ENCODE data around the gene FKBP6. TPM values are rescaled to one million over a fixed set of nuclear protein-coding genes. Genes with fewer than 3 reads are reported as not detected.
A peak's percentile ranks its signal among the peaks of the same experiment; 100 is the strongest.
"Not testable (repeated sequence)": the region's sequence is repeated elsewhere in the genome, so short reads cannot be mapped to it uniquely, and the experiment has no call there.

The FKBP6 gene, protein sequence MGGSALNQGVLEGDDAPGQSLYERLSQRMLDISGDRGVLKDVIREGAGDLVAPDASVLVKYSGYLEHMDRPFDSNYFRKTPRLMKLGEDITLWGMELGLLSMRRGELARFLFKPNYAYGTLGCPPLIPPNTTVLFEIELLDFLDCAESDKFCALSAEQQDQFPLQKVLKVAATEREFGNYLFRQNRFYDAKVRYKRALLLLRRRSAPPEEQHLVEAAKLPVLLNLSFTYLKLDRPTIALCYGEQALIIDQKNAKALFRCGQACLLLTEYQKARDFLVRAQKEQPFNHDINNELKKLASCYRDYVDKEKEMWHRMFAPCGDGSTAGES
- total RNA-seq: not detected

DNA sequence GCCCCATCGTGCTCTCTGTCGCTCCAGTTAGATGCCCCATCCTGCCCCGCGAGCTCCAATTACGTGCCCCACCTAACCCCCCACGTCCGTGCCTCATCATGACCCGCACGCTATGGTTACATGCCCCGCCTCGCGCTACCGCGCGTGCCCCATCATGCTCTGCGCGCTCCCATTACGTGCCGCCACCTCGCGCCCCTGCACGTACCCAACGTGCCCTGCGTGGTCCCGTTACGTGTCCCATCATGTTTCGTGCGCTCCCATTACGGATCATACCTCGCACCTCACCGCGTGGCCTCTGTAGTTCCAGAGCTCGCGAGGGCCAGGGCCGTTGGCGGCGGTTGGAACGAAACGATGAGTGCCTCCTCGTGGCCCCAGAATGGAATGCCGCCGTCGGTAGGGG, at the start of gene FKBP6, which contains the start of gene TRIM50:
TSS of gene FKBP6 (plus strand) at position 240 of the 400 bp plus-strand sequence. CDS start 268 bp downstream, outside the sequence.
TSS of gene TRIM50 (minus strand) at position 161 of the 400 bp plus-strand sequence. CDS start 3,295 bp downstream, outside the sequence.
- H3K9me3 Mint-ChIP-seq; CTCF ChIA-PET; DNase-seq; H3K27me3 Mint-ChIP-seq; H3K4me3 Mint-ChIP-seq; H3K36me3 Mint-ChIP-seq (ENCODE audit: low read depth); H3K27ac Mint-ChIP-seq; POLR2A ChIA-PET: not testable (repeated sequence)
- peaks cover 16% of the 10 kb centered on the region for H3K4me1 Mint-ChIP-seq

- DNase-seq; H3K27me3 Mint-ChIP-seq; H3K4me1 Mint-ChIP-seq; H3K27ac Mint-ChIP-seq; H3K4me3 Mint-ChIP-seq; CTCF ChIA-PET; POLR2A ChIA-PET; H3K9me3 Mint-ChIP-seq; H3K36me3 Mint-ChIP-seq (ENCODE audit: low read depth): not testable (repeated sequence)
These were observed 30.7 kb upstream of the FKBP6 start for GRCh38 chr7:73297235-73297634.

GRCh38 chr7:73297706-73298105, 30.3 kb upstream of the FKBP6 start:
- POLR2A ChIA-PET; H3K36me3 Mint-ChIP-seq (ENCODE audit: low read depth); DNase-seq; CTCF ChIA-PET; H3K9me3 Mint-ChIP-seq; H3K27ac Mint-ChIP-seq; H3K4me1 Mint-ChIP-seq; H3K27me3 Mint-ChIP-seq; H3K4me3 Mint-ChIP-seq: not testable (repeated sequence)

GRCh38 chr7:73299812-73300211, 28.1 kb upstream of the FKBP6 start:
- POLR2A ChIA-PET, CTCF ChIA-PET, H3K27ac Mint-ChIP-seq, H3K4me1 Mint-ChIP-seq, H3K9me3 Mint-ChIP-seq, H3K27me3 Mint-ChIP-seq, DNase-seq, H3K4me3 Mint-ChIP-seq: not testable (repeated sequence)
- peaks cover 12% of the 10 kb centered on the region for H3K36me3 Mint-ChIP-seq (ENCODE audit: low read depth)

GRCh38 chr7:73301108-73301507, 26.9 kb upstream of the FKBP6 start:
- DNase-seq, H3K4me1 Mint-ChIP-seq, H3K27me3 Mint-ChIP-seq, CTCF ChIA-PET, H3K4me3 Mint-ChIP-seq, H3K9me3 Mint-ChIP-seq, POLR2A ChIA-PET, H3K27ac Mint-ChIP-seq: not testable (repeated sequence)
- H3K36me3 Mint-ChIP-seq (ENCODE audit: low read depth): peaks cover 18% of the 10 kb centered on the region

GRCh38 chr7:73302846-73303245, 25.1 kb upstream of the FKBP6 start:
- H3K9me3 Mint-ChIP-seq, H3K27ac Mint-ChIP-seq, CTCF ChIA-PET, H3K27me3 Mint-ChIP-seq, POLR2A ChIA-PET, H3K4me3 Mint-ChIP-seq, DNase-seq: not testable (repeated sequence)
- H3K4me1 Mint-ChIP-seq: peaks cover 18% of the 10 kb centered on the region
- peaks cover 31% of the 10 kb centered on the region for H3K36me3 Mint-ChIP-seq (ENCODE audit: low read depth)

GRCh38 chr7:73303546-73303945, 24.4 kb upstream of the FKBP6 start:
- Mint-ChIP-seq H3K27me3 (no peaks in the 10 kb centered on the region), H3K4me1 (peaks cover 22% of the 10 kb centered on the region), H3K27ac (no peak overlapping the region), H3K36me3 (ENCODE audit: low read depth) (peaks cover 36% of the 10 kb centered on the region), H3K9me3 (no peaks in the 10 kb centered on the region), H3K4me3 (no peak overlapping the region)
- CTCF ChIA-PET: no interaction called here
- POLR2A ChIA-PET: no interaction called here
- DNase-seq: no peak

DNA sequence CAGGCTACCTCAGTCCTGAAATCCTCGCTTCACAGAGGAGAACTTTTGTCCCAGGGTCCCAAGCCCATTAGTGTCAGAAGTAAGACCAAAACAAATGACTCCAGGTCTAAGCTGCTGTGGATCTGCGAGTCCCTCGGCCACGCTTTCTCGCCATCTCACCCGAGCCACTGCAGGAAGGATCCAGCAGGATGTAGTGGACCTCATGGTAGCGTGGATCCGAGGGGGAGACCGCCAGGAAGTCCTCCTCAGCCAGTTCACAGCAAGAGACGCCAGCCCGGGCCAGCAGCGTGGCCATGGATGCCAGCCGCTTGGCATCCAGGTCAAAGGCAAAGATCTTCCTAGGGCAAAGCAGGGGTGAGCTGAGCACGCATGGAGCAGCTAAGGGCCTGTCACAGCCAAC, 23.9 kb upstream of the FKBP6 start:
- Mint-ChIP-seq H3K36me3 (ENCODE audit: low read depth) (peaks cover 38% of the 10 kb centered on the region), H3K27ac (no peak overlapping the region), H3K9me3 (no peaks in the 10 kb centered on the region), H3K27me3 (no peaks in the 10 kb centered on the region), H3K4me3 (no peak overlapping the region), H3K4me1 (peaks cover 26% of the 10 kb centered on the region)
- no peak for DNase-seq
- POLR2A ChIA-PET: no interaction called here
- CTCF ChIA-PET: no interaction called here

DNA sequence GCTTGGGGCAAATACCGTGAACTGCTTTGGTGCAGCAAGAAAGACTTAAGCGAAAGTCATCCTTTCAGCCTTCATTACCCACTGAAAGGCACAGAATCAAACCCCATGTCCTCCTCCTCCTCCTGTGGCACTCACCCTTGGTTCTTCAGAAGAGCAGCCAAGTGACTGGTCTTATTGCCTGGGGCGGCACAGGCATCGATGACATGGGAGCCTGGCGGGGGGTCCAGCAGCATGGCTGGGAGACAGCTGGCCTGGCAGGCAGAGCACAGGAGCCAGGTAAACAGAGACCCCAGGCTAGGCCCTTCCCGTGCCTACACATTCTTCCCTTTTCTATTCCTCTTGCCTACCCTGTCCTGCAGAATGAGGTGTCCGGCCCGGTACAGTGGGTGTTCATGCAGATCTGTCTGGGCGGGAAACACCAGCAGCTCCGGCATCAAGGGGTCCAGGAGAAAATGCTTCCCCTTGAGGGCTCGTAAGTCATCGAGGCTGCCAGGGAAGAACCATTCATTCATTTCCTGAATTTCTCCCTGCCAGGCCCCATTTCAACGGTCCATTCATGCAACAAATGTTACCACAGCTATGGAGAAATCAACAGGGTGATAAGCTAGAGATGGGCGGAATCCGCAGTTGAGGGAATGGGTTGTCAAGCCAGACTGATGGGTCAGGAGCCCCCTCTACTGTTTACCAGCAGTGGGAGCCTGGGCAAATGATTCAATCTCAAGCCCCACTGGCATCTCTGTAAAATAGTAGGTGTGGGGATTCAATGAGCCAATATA, 23.2 kb upstream of the FKBP6 start:
- H3K4me1 Mint-ChIP-seq: peaks cover 31% of the 10 kb centered on the region
- H3K4me3 Mint-ChIP-seq, H3K9me3 Mint-ChIP-seq, H3K27ac Mint-ChIP-seq, H3K27me3 Mint-ChIP-seq, CTCF ChIA-PET, POLR2A ChIA-PET, DNase-seq: not testable (repeated sequence)
- peaks cover 38% of the 10 kb centered on the region for H3K36me3 Mint-ChIP-seq (ENCODE audit: low read depth)

DNA sequence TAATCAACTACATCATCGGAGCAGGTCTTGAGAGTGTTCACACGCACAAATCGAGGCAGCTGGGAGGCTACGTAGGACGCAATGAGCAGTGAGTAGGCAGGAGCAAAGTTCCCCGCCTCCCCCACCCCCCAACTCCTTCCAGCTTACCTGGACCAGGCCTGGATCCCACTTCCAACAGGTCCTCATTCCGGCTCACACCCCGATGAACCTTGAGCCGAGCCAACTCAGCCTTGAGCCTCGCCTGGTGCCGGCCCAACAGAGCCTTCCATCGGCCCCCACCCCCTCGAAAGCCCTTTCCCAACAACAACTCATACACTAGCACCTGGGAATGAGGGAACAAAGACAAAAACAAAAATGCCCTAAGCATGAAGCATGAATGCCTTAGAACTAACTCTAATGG, 20.5 kb upstream of the FKBP6 start:
- no peaks in the 10 kb centered on the region for H3K9me3 Mint-ChIP-seq
- H3K36me3 Mint-ChIP-seq (ENCODE audit: low read depth): peaks cover 38% of the 10 kb centered on the region
- ChIA-PET CTCF (interaction anchor here (0.7 to 1.8 kb wide), 2 partner anchors 17 to 299 kb away, joined by 3 to 4 read pairs; no protein-coding TSS in a partner anchor), POLR2A (no interaction called here)
- H3K4me1 Mint-ChIP-seq: peaks cover 31% of the 10 kb centered on the region
- no peaks in the 10 kb centered on the region for H3K27me3 Mint-ChIP-seq
- DNase-seq: no peak
- peak overlapping the region; percentile 41 for H3K27ac Mint-ChIP-seq
- H3K4me3 Mint-ChIP-seq: peak overlapping the region; percentile 92

- H3K27me3 Mint-ChIP-seq: no peaks in the 10 kb centered on the region
- H3K9me3 Mint-ChIP-seq: no peaks in the 10 kb centered on the region
- ChIA-PET CTCF (interaction anchor here (1.8 kb wide), 1 partner anchor 16 kb away, joined by 4 read pairs; no protein-coding TSS in a partner anchor), POLR2A (no interaction called here)
- H3K4me1 Mint-ChIP-seq: peaks cover 31% of the 10 kb centered on the region
- DNase-seq: no peak
- H3K4me3 Mint-ChIP-seq: peak overlapping the region; percentile 92
- peak overlapping the region; percentile 79 for H3K27ac Mint-ChIP-seq
- H3K36me3 Mint-ChIP-seq (ENCODE audit: low read depth): peaks cover 33% of the 10 kb centered on the region
These were observed 19.8 kb upstream of the FKBP6 start for GRCh38 chr7:73308074-73308664.

DNA sequence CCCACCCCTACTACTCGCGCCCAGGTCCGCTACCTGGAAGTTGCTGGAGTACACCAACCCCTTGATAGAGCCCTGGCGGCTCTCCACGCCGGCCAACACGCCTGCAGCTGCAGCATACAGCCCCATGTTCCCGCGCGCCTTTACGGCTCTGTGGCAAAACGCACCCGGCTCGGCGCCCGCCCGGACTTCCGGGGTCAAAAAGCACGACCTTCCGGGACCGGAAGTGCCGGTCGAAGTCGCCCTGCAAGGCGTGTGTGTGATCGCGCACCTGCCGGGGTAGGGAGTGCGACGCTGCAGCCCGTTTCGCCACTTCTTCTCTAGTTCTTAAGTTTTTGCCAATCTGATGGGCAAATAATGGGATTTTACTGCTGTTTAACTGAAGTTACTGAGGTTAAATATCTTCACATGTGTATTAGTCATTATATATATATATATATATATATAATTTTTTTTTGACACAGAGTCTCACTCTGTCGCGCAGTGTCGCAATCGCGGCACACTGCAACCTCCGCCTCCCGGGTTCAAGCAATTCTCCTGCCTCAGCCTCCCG, 19.2 kb upstream of the FKBP6 start, which contains the start of gene NSUN5:
TSS of gene NSUN5 (minus strand) at position 162 of the 550 bp plus-strand sequence. CDS start at position 126, 36 bp downstream.
- CTCF ChIA-PET: interaction anchor here (1.8 kb wide), 1 partner anchor 15 kb away, joined by 4 read pairs; no protein-coding TSS in a partner anchor
- Mint-ChIP-seq H3K4me3 (peak within 1 kb of the TSS; percentile 92), H3K27ac (peak within 1 kb of the TSS; percentile 79), H3K36me3 (ENCODE audit: low read depth) (peaks cover 31% of the 10 kb centered on the region), H3K4me1 (peaks cover 31% of the 10 kb centered on the region), H3K9me3 (no peaks in the 10 kb centered on the region), H3K27me3 (no peaks in the 10 kb centered on the region)
- DNase-seq: peak; percentile 94
- POLR2A ChIA-PET: no interaction called here

- H3K9me3 Mint-ChIP-seq, H3K4me3 Mint-ChIP-seq, POLR2A ChIA-PET, CTCF ChIA-PET, H3K27me3 Mint-ChIP-seq, H3K27ac Mint-ChIP-seq, DNase-seq: not testable (repeated sequence)
- Mint-ChIP-seq H3K36me3 (ENCODE audit: low read depth) (peaks cover 19% of the 10 kb centered on the region), H3K4me1 (peaks cover 26% of the 10 kb centered on the region)
These were observed 16.5 kb upstream of the FKBP6 start for GRCh38 chr7:73311421-73311820.
